Spleen (tissue), 7 donors: ENCODE results near the gene SLC16A10.

Source experiments
- POLR2A ChIP-seq, 3 donors: fragments of 450-650 bp; IDR thresholded peaks; one replicate each; pipeline ENCODE4 v1.5.1; 2017; ENCODE audit warnings: antibody characterized with exemption in 3 of 3, mild to moderate bottlenecking in 1 of 3
- TF ChIP-seq, protein P1 (sequence below), 11 experiments: fragments of 200-600 bp in 7 of 11; fragments of 450-650 bp in 4 of 11; sonication (generic) in 4 of 11; IDR thresholded peaks in 8 of 11; conservative IDR thresholded peaks in 3 of 11; 1 replicate in 7 of 11; 2 replicates in 4 of 11; pipeline versions ENCODE4 v1.4.0 to v1.8.0; 2016 to 2021; ENCODE audit warnings: antibody characterized with exemption in 11 of 11, inconsistent platforms in 4 of 11, mild to moderate bottlenecking in 1 of 11
- donor health status: DM: no; HTN: no; CAD: no; lungs with moderate emphysema.
- donor health status: DM: no; HTN: no; CAD: no.
- donor health status: DM: no; HTN: no; CAD: no.

DNA sequence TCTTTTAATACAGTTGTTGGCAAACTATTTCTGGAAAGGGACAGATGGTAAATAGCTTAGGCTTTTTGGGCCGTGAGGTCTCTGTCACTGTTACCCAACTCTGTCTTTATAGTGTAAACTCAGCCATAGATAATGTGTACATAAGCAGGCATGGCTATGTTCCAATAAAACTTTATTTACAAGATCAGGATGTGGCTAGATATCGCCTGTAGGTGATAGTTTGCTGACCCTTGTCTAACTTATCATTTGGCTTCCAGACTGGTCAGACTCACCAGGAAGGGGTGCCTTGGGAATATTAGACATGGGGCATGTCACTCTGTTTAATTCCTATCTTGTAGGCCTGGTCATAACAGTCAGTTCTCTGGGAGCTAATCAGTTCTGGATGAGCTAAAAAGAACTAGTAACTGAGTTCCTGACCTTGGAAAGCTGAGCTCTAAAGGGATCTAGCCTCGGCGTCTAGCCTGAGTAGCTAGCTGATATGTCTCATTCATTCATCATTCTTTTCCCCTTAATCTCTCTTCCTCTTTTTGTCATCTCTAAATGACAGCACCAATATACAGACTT, 163.6 kb downstream of the SLC16A10 start:
- TF ChIP-seq, protein P1, sequence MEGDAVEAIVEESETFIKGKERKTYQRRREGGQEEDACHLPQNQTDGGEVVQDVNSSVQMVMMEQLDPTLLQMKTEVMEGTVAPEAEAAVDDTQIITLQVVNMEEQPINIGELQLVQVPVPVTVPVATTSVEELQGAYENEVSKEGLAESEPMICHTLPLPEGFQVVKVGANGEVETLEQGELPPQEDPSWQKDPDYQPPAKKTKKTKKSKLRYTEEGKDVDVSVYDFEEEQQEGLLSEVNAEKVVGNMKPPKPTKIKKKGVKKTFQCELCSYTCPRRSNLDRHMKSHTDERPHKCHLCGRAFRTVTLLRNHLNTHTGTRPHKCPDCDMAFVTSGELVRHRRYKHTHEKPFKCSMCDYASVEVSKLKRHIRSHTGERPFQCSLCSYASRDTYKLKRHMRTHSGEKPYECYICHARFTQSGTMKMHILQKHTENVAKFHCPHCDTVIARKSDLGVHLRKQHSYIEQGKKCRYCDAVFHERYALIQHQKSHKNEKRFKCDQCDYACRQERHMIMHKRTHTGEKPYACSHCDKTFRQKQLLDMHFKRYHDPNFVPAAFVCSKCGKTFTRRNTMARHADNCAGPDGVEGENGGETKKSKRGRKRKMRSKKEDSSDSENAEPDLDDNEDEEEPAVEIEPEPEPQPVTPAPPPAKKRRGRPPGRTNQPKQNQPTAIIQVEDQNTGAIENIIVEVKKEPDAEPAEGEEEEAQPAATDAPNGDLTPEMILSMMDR (IDR thresholded peaks at IDR 0.05 in 8 of 11, conservative IDR thresholded peaks at IDR 0.05 in 3 of 11), result no peak
- TF ChIP-seq POLR2A (IDR thresholded peaks at IDR 0.05), result no peak
